ENCODE results near the gene APLF.
"Not testable (repeated sequence)": the region's sequence is repeated elsewhere in the genome, so short reads cannot be mapped to it uniquely, and the experiment has no call there.

Gene APLF

DNA sequence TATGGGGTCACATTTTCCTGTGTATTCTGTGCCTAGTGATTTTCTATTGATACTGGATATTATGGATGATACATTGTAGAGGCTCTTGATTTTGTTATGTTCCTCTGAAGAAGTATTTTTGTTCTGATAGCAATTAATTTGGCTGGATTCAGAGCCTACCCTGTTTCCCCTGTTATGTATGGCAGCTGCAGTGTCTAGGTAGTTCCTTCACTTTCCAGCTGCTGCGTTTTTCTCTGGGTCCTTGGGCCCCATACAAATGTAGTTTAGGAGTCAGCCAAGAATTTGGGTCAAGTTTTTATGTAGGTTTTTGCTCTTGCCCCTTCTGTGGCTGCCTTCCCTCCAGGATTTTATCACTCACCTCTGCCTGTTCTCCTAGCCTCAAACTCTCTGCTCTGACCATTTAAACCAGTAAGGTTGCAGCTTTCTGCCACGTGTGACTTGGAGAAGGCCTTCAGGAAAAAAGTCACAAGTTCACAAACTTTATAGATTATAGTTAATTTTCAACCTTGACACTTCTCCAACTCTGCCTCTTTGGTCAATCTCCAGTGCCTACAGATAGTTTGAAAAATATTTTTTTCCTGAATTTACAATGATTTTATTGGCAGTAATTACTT is 47.0 kb downstream of the APLF start:
- H3K4me3 ChIP-seq (ENCODE audit: low read depth, low read length), result no peak overlapping the region
- in situ Hi-C loops (cut with HindIII; ENCODE audit: low sequenced_read_pairs), result no loop called here
- no peak for DNase-seq (ENCODE audit: low read depth)
- TF ChIP-seq, protein P1, sequence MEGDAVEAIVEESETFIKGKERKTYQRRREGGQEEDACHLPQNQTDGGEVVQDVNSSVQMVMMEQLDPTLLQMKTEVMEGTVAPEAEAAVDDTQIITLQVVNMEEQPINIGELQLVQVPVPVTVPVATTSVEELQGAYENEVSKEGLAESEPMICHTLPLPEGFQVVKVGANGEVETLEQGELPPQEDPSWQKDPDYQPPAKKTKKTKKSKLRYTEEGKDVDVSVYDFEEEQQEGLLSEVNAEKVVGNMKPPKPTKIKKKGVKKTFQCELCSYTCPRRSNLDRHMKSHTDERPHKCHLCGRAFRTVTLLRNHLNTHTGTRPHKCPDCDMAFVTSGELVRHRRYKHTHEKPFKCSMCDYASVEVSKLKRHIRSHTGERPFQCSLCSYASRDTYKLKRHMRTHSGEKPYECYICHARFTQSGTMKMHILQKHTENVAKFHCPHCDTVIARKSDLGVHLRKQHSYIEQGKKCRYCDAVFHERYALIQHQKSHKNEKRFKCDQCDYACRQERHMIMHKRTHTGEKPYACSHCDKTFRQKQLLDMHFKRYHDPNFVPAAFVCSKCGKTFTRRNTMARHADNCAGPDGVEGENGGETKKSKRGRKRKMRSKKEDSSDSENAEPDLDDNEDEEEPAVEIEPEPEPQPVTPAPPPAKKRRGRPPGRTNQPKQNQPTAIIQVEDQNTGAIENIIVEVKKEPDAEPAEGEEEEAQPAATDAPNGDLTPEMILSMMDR (IDR thresholded peaks at IDR 0.05; ENCODE audit: low read depth, low read length, missing control alignments), result no peak

DNA sequence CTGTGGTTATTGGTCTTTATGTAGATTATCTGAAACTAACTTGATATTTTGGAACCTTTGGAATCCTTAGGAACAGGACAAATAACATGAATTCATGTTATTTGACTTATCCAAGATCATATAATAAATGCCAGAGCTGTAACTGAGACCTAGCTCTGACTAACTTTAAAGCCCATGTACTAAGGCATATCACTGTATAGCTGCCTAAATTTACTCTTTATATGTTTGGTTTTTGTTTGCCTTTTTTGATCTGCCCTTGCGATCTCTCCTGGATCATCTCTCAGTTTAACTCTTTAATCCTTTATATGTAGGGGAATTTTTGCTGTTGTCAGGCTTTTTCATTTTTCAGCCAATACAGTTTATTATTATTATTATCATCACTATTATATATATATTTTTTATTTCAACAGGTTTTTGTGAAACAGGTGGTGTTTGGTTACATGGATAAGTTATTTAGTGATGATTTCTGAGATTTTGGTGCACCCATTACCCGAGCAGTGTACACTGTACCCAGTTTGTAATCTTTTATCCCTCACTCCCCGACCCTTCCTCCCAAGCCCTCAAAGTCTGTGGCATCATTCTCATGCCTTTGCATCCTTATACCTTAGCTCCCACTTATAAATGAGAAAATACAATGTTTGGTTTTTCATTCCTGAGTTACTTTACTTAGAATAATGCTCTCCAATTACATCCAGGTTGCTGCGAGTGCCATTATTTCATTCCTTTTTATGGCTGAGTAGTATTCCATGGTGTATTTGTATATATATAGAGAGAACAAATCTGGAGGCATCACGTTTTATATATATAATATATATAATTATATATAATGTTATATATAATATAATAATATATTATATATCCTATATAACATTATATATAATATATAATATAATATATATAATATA is 48.9 kb downstream of the APLF start:
- in situ Hi-C loops (cut with HindIII; ENCODE audit: low sequenced_read_pairs), result no loop called here
- H3K4me3 ChIP-seq (ENCODE audit: low read depth, low read length), result no peak overlapping the region
- no peak for DNase-seq (ENCODE audit: low read depth)
- TF ChIP-seq, protein P1 (IDR thresholded peaks at IDR 0.05; ENCODE audit: low read depth, low read length, missing control alignments), result no peak

DNA sequence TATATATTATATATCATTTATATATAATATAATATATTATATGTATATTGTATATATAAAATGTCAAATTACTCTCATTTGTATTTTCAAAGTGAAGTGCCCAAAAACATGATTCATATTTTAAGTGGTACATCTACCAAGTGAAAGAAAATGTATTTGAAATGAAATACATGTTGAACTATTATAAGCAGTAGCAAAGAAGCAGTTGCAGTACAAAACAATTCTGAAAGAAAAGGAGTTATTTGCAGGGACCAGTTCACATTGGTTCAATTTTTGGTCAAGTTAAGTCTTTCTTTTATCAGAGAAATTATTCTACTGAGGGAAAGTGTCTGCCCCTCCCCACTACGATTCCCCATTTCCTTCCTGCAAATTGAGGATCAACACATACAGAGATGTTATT is 51.9 kb downstream of the APLF start:
- no peak for DNase-seq (ENCODE audit: low read depth)
- no peak overlapping the region for H3K4me3 ChIP-seq (ENCODE audit: low read depth, low read length)
- in situ Hi-C loops (cut with HindIII; ENCODE audit: low sequenced_read_pairs), result no loop called here
- TF ChIP-seq, protein P1 (IDR thresholded peaks at IDR 0.05; ENCODE audit: low read depth, low read length, missing control alignments), result no peak

DNA sequence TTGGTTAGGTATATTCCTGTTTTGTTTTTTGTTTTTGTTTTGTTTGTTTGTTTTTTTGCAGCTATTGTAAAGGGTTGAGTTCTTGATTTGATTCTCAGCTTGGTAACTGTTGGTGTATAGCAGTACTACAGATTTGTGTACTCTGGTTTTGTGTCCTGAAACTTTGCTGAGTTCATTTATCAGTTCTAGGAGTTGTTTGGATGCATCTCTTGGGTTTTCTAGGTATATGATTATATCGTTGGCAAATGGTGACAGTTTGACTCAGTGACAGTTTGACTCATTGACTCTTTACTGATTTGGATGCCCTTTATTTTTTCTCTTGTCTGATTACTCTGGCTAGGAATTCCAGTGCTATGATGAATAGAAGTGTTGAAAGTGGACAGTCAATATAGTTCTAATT is 53.7 kb downstream of the APLF start:
- TF ChIP-seq, protein P1 (IDR thresholded peaks at IDR 0.05; ENCODE audit: low read depth, low read length, missing control alignments), result no peak
- no peak overlapping the region for H3K4me3 ChIP-seq (ENCODE audit: low read depth, low read length)
- in situ Hi-C loops (cut with HindIII; ENCODE audit: low sequenced_read_pairs), result no loop called here
- DNase-seq (ENCODE audit: low read depth), result no peak

DNA sequence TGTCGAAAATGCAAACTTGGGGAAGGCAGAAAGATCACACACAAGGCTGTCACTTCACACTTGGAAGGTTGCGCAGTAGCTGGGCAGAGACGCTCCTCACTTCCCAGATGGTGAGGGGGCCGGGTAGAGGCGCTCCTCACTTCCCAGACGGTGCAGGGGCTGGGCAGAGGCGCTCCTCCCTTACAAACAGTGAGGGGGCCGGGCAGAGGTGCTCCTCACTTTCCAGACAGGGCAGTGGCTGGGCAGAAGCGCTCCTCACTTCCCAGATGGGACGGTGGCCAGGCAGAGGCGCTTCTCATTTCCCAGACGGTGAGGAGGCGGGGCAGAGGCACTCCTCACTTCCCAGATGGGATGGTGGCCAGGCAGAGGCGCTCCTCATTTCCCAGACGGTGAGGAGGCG is 59.6 kb downstream of the APLF start:
- H3K4me3 ChIP-seq (ENCODE audit: low read depth, low read length); in situ Hi-C loops (cut with HindIII; ENCODE audit: low sequenced_read_pairs); DNase-seq (ENCODE audit: low read depth): not testable (repeated sequence)

DNA sequence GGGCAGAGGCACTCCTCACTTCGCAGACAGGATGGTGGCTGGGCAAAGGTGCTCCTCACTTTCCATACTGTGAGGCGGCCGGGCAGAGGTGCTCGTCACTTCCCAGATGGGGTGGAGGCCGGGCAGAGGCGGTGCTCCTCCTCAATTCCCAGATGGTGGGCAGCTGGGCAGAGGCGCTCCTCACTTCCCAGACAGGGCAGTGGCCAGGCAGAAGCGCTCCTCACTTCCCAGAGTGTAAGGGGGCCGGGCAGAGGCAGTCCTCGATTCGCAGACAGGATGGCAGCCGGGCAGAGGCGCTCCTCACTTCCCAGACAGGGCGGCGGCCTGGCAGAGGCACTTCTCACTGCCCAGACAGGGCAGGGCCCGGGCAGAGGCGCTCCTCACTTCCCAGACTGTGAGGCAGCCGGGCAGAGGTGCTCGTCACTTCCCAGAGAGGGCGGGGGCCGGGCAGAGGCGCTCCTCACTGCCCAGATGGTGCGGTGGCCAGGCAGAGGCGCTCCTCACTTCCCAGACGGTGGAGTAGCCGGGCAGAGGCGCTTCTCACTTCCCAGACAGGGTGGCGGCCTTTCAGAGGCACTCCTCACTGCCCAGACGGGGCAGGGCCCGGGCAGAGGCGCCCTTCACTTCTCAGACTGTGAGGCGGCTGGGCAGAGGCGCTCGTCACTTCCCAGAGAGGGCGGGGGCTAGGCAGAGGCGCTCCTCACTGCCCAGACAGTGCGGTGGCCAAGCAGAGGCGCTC is 60.1 kb downstream of the APLF start:
- in situ Hi-C loops (cut with HindIII; ENCODE audit: low sequenced_read_pairs); DNase-seq (ENCODE audit: low read depth); H3K4me3 ChIP-seq (ENCODE audit: low read depth, low read length): not testable (repeated sequence)

DNA sequence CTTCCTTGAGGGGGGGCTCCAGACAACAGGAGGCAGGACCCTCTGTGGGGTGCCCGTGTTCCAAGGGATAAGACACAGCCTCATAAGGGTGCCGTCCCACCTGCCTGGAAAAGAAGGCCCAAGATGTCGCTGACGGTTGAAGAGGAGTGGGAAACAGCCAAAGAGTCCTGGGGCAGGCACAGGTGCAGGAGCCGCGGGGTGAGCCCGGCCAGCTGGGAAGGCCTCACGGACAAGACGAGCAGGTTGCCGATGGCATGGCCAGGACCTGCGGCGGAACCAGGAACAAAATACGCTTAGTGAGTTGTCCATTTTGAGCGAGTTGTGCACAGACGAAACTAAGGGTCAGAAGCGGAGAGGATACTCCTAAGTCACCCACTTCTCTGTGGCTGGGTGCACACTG is 61.8 kb downstream of the APLF start:
- in situ Hi-C loops (cut with HindIII; ENCODE audit: low sequenced_read_pairs); H3K4me3 ChIP-seq (ENCODE audit: low read depth, low read length); DNase-seq (ENCODE audit: low read depth): not testable (repeated sequence)

DNA sequence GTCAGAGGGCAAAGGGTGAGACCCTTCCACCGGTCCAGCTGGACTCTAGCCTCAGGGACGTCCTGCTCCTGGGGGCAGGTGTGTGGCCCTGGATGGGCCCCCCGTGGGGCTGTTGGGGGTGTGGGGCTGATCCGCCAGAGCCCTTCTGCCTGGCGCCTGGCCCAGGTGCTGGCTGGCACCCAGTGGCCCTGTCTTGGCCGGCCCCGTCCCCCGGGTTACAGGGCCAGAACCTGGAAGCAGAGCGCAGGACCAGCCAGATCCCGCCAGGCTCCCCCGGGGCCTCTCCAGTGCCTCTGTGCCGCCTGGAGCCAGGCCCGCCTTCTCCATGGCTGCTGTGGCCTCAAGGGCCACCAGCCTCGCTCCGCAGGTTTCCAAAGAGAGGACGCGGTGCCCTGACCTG is 62.3 kb downstream of the APLF start:
- DNase-seq (ENCODE audit: low read depth); H3K4me3 ChIP-seq (ENCODE audit: low read depth, low read length); in situ Hi-C loops (cut with HindIII; ENCODE audit: low sequenced_read_pairs): not testable (repeated sequence)
